ENCODE data around the gene NOS2.

NOS2 gene

GRCh38 chr17:27804113-27804512 lies 3.8 kb upstream of the NOS2 start:
- TF ChIP-seq, protein P1, sequence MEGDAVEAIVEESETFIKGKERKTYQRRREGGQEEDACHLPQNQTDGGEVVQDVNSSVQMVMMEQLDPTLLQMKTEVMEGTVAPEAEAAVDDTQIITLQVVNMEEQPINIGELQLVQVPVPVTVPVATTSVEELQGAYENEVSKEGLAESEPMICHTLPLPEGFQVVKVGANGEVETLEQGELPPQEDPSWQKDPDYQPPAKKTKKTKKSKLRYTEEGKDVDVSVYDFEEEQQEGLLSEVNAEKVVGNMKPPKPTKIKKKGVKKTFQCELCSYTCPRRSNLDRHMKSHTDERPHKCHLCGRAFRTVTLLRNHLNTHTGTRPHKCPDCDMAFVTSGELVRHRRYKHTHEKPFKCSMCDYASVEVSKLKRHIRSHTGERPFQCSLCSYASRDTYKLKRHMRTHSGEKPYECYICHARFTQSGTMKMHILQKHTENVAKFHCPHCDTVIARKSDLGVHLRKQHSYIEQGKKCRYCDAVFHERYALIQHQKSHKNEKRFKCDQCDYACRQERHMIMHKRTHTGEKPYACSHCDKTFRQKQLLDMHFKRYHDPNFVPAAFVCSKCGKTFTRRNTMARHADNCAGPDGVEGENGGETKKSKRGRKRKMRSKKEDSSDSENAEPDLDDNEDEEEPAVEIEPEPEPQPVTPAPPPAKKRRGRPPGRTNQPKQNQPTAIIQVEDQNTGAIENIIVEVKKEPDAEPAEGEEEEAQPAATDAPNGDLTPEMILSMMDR (IDR thresholded peaks at IDR 0.05): no peak
- DNase-seq (ENCODE audit: low spot score): no peak
- H3K27ac ChIP-seq: no peak overlapping the region
- no peak overlapping the region for H3K4me3 ChIP-seq

DNA sequence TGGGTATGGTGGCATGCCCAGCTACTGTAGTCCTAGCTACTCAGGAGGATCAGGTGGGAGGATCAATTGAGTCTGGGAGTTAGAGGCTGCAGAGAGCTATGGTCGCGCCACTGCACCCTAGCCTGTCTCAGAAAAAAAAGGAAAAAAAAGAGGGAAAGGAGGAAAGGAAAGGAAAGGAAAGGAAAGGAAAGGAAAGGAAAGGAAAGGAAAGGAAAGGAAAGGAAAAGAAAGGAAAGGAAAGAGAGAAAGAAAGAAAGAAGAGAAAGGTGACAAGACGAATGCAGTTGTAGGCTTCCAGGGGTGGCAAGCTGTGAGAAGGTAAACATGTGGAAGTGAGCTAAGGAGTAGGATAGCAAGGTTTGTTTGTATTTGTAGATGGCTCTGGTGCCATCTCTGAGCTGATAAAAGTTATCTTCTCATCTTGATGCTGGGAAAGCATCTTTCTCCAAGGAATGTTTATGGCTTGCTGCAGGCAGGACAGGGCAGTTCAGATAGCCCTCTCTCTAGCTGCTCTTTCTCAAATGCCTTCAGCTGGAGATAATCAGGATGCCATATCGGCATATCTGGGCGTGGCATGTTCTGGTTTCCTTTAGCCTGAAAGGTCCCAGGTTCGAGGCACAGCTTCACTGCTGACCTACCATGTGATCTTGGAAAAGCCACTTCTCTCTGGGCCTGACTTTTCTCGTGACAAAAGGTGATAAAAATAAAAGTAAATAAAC lies 2.8 kb upstream of the NOS2 start:
- Histone ChIP-seq H3K27ac (no peak overlapping the region), H3K4me3 (no peak overlapping the region)
- TF ChIP-seq, protein P1 (IDR thresholded peaks at IDR 0.05): no peak
- no peak for DNase-seq (ENCODE audit: low spot score)

DNA sequence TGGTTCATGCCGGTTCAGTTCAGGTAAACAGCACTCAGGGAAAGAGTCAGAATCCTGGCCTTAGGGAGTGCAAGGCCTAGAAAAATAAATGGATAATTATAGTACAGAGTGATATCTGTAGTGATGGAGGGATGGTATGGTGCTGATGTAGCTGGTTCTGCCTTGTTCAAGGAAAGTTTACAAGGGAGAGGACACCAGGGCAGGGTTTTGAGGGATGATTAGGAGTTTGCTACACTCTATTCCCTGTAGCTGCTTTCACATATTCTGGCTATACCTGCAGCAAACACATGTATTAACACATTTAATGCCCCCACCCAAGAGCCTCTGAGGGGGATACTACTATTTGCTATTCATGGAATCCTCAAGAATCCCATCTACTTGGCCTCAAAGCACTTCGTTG lies 1.7 kb upstream of the NOS2 start:
- TF ChIP-seq, protein P1 (IDR thresholded peaks at IDR 0.05): no peak
- H3K4me3 ChIP-seq: no peak overlapping the region
- no peak overlapping the region for H3K27ac ChIP-seq
- DNase-seq (ENCODE audit: low spot score): no peak

DNA sequence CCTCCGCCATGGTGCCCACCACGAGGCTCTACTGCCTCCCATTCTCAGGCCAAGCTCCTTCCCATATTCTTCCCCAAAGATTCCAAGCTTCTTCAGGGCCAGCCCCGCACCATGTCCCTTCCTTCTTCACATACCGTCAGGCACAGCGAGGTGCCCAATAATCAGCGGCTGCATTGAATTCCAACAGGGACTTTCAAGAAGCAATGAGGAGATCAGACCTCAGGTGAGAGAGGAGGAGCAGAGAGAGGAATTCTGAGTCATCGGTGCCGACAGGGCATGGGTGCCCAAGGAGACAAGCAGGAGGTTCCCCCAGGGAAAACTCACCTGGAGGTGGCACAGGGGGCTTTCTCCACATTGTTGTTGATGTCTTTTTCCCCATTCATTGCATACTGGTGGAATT lies 2.0 kb downstream of the NOS2 start:
- H3K4me3 ChIP-seq: no peak overlapping the region
- no peak for DNase-seq (ENCODE audit: low spot score)
- TF ChIP-seq, protein P1 (IDR thresholded peaks at IDR 0.05): no peak
- H3K27ac ChIP-seq: no peak overlapping the region

- no peak for DNase-seq (ENCODE audit: low spot score)
- Histone ChIP-seq H3K27ac (no peak overlapping the region), H3K4me3 (no peak overlapping the region)
- TF ChIP-seq, protein P1 (IDR thresholded peaks at IDR 0.05): no peak
Observed at GRCh38 chr17:27797390-27798091, 2.8 kb downstream of the NOS2 start.

- TF ChIP-seq, protein P1 (IDR thresholded peaks at IDR 0.05): no peak
- Histone ChIP-seq H3K4me3 (peak overlapping the region; percentile 63), H3K27ac (no peak overlapping the region)
- no peak for DNase-seq (ENCODE audit: low spot score)
Observed at GRCh38 chr17:27793906-27794569, 6.3 kb downstream of the NOS2 start.
